Ovary (tissue), 9 donors: ENCODE results near the gene ALPI. TPM values are rescaled to one million over a fixed set of nuclear protein-coding genes. Genes with fewer than 3 reads are reported as not detected.
"Not testable (repeated sequence)": the region's sequence is repeated elsewhere in the genome, so short reads cannot be mapped to it uniquely, and the experiment has no call there.

Experiments used
- DNase-seq, 5 donors: peaks; one replicate each; pipeline ENCODE4 v3.0.0-alpha.2; 2019 to 2020
- H3K27ac ChIP-seq, 2 donors: fragments of 200-600 bp; one replicate each; pipeline versions ENCODE4 v1.5.1 to v1.8.0; 2019 to 2022
- H3K27me3 ChIP-seq: fragments of 200-600 bp; one replicate; pipeline ENCODE4 v1.8.0; 2022
- H3K36me3 ChIP-seq: fragments of 200-600 bp; sonication (generic); one replicate; pipeline ENCODE4 v1.5.1; 2019
- H3K4me1 ChIP-seq: one replicate; pipeline ENCODE4 v1.8.1; 2013; ENCODE audit warnings: mild to moderate bottlenecking, moderate library complexity; ENCODE audit not compliant: insufficient read depth
- H3K4me3 ChIP-seq: fragments of 200-600 bp; sonication (generic); one replicate; pipeline ENCODE4 v1.5.1; 2017
- H3K9me3 ChIP-seq, 2 donors: fragments of 200-600 bp in 1 of 2; sonication (generic) in 1 of 2; one replicate each; pipeline versions ENCODE4 v1.5.1 to v1.8.1; 2013 to 2019; ENCODE audit warnings: mild to moderate bottlenecking in 1 of 2, moderate library complexity in 1 of 2
- CTCF ChIP-seq, 3 donors: fragments of 450-650 bp in 2 of 3; fragments of 200-600 bp in 1 of 3; IDR thresholded peaks; one replicate each; pipeline versions ENCODE4 v1.5.1 to v1.8.0; 2016 to 2022; ENCODE audit warnings: antibody characterized with exemption in 3 of 3, mild to moderate bottlenecking in 1 of 3
- EP300 ChIP-seq: sonication (generic); formaldehyde crosslinking; IDR thresholded peaks from one replicate; pipeline ENCODE4 v1.6.1; 2017; ENCODE audit warnings: antibody characterized with exemption
- POLR2A ChIP-seq: fragments of 450-650 bp; IDR thresholded peaks from one replicate; pipeline ENCODE4 v1.6.1; 2017; ENCODE audit warnings: antibody characterized with exemption, mild to moderate bottlenecking, moderate library complexity
- WGBS, 3 donors: extraction: QIAGEN DNeasy Blood & Tissue Kit in 1 of 3; methylation state at CpG; one replicate each; pipeline versions ENCODE4 v1.1.5 to v1.1.7; 2013 to 2017; 5-methylcytosine and 5-hydroxymethylcytosine counted together
- intact Hi-C, 4 donors: fragments of 100-400 bp; cut with DNase I; formaldehyde crosslinking; loops; one replicate each; pipeline versions ENCODE4 v1.11.0 to v1.15.1; 2022 to 2023
- polyA plus RNA-seq, 2 donors: library from polyadenylated mRNA; stranded (reverse); fragments of 200-250 nt in 1 of 2; fragments of 350-450 nt in 1 of 2; fragmentation: Illumina TruSeq in 1 of 2; extraction: RNeasy Lipid Tissue Mini Kit (QIAGEN cat#74804) in 1 of 2; gene quantifications; one replicate each; pipeline ENCODE4 v1.2.3, GENCODE V29; 2013 to 2014
- total RNA-seq, 7 donors: library from RNA; depleted of rRNA in 2 of 7; stranded (reverse); fragments of >200 nt in 2 of 7; fragmentation: NEBNext Ultra II Directional in 3 of 7; extraction: Animal tissue kit (Norgen Biotek cat#: 25700) in 3 of 7; gene quantifications; one replicate each; pipeline versions ENCODE4 v1.1.0 to v1.2.4, GENCODE V29; 2016 to 2023
- donor health status: DM: no; HTN: no; CAD: no; lungs with moderate emphysema.
- donor health status: DM: no; HTN: no; CAD: no.
- donor health status: Bipolar disorder and iron deficiency.
- donor health status: DM: yes; HTN: yes; CAD: no.
- donor health status: DM: no; HTN: no; CAD: no.
- donor health status: DM: yes; HTN: yes; CAD: no.

ALPI gene
- total and polyA plus RNA-seq, 9 donors: 0.72 TPM; not detected in 8

GRCh38 chr2:232432598-232433184 is 23.3 kb upstream of the ALPI start:
- DNase-seq: peak in 1 of 5 donors; percentile 11

GRCh38 chr2:232433622-232434021 is 22.3 kb upstream of the ALPI start:
- intact Hi-C loops: loop anchor here in 1 of 4 donors (10.0 kb wide), 1 partner anchor 109 kb away; no protein-coding TSS in a partner anchor
- H3K9me3 ChIP-seq, H3K27ac ChIP-seq, H3K27me3 ChIP-seq, H3K36me3 ChIP-seq, H3K4me1 ChIP-seq, H3K4me3 ChIP-seq: not testable (repeated sequence)
- WGBS, 3 donors: 85 to 89% (median 88%) methylated on average over 9 of the region's 9 CpGs
- DNase-seq: peak in 1 of 5 donors; percentile 4

More at GRCh38 chr2:232432598-232433184, 23.3 kb upstream of the ALPI start:
- H3K4me1 ChIP-seq: no peaks in the 10 kb centered on the region
- no peaks in the 10 kb centered on the region for H3K9me3 ChIP-seq
- no peaks in the 10 kb centered on the region for H3K27me3 ChIP-seq
- H3K27ac ChIP-seq: no peak overlapping the region
- no peak for TF ChIP-seq POLR2A
- TF ChIP-seq CTCF (IDR thresholded peaks at IDR 0.05): no peak
- TF ChIP-seq EP300: no peak
- no peak overlapping the region for H3K4me3 ChIP-seq
- intact Hi-C loops: loop anchor here in 1 of 4 donors (10.0 kb wide), 1 partner anchor 108 kb away; no protein-coding TSS in a partner anchor
- no peaks in the 10 kb centered on the region for H3K36me3 ChIP-seq
- WGBS, 3 donors: 75 to 85% (median 83%) methylated on average over 15 to 16 of the region's 16 CpGs

GRCh38 chr2:232434091-232434490 is 21.9 kb upstream of the ALPI start:
- TF ChIP-seq CTCF (IDR thresholded peaks at IDR 0.05) (no peak), EP300 (no peak), POLR2A (no peak)
- WGBS, 3 donors: 84 to 88% (median 86%) methylated on average over 9 of the region's 9 CpGs
- Histone ChIP-seq H3K27me3 (no peaks in the 10 kb centered on the region), H3K36me3 (no peaks in the 10 kb centered on the region), H3K4me1 (no peaks in the 10 kb centered on the region), H3K9me3 (no peaks in the 10 kb centered on the region), H3K27ac (no peak overlapping the region), H3K4me3 (no peak overlapping the region)
- peak in 1 of 5 donors; percentile 6 for DNase-seq
- intact Hi-C loops: loop anchor here in 1 of 4 donors (10.0 kb wide), 1 partner anchor 109 kb away; no protein-coding TSS in a partner anchor

- Histone ChIP-seq H3K36me3 (no peaks in the 10 kb centered on the region), H3K4me3 (no peak overlapping the region), H3K9me3 (no peaks in the 10 kb centered on the region), H3K27me3 (no peaks in the 10 kb centered on the region), H3K4me1 (peaks cover 1% of the 10 kb centered on the region), H3K27ac (no peak overlapping the region)
- DNase-seq: peak in 1 of 5 donors; percentile 8
- no peak for TF ChIP-seq EP300
- no peak for TF ChIP-seq POLR2A
- TF ChIP-seq CTCF (IDR thresholded peaks at IDR 0.05): no peak
- WGBS, 3 donors: 88 to 94% (median 90%) methylated on average over 12 of the region's 12 CpGs
- intact Hi-C loops: loop anchor here in 3 of 4 donors (5.0 to 10.0 kb wide), 3 partner anchors 110 to 527 kb away; partner anchors contain the start of gene NPPC (in 1 of the 3)
Measured at GRCh38 chr2:232434563-232435374, 21.2 kb upstream of the ALPI start.
